ENCODE results near the gene VAMP8.

GRCh38 chr2:85594715-85595300 lies 17.4 kb downstream of the VAMP8 start:
- TF ChIP-seq CTCF (IDR thresholded peaks at IDR 0.05) (no peak), ZFX (IDR thresholded peaks at IDR 0.05; ENCODE audit: borderline replicate concordance) (no peak)

Data from 22Rv1 (cell line).